HCT116 (cell line): ENCODE measurements around the gene MLX. TPM values are rescaled to one million over a fixed set of nuclear protein-coding genes. Genes with fewer than 3 reads are reported as not detected.

Source experiments
- ATAC-seq: fragments of 200-7000 bp; cut with Tn5 transposase; 2 replicates; pipeline ENCODE4 v1.9.1; 2020; ENCODE audit warnings: mild to moderate bottlenecking, moderate library complexity
- BruUV-seq: library from RNA; stranded (reverse); fragments of 400-500 nt; replicated peaks from 2 replicates; lab custom pipeline; 2021; lab: Mats Ljungman, UMichigan
- CTCF ChIA-PET: fragments of 300-600 bp; sonication (Branson Sonifier 250); formaldehyde crosslinking; loops from one replicate; lab custom pipeline; 2021; ENCODE audit warnings: antibody characterized with exemption; lab: Charles Lee
- POLR2A ChIA-PET: fragments of 300-600, 350-600 bp; sonication (Branson Sonifier 250); formaldehyde crosslinking; loops from one replicate; lab custom pipeline; 2021; ENCODE audit warnings: antibody characterized with exemption; lab: Charles Lee
- RAD21 ChIA-PET, 2 experiments: fragments of 300-600 bp; sonication (Branson Sonifier 250); formaldehyde crosslinking; loops; one replicate each; lab custom pipeline; 2023; ENCODE audit warnings: low total read pairs in 2 of 2; ENCODE audit not compliant: uncharacterized antibody in 2 of 2, unreplicated experiment in 2 of 2, low non-redundant PET in 1 of 2; lab: Charles Lee
- DNase-seq: peaks from one replicate; pipeline ENCODE4 v3.0.0-alpha.2; 2010; ENCODE audit warnings: low read depth, low spot score
- H2AFZ ChIP-seq: fragments of 200-600 bp; shearing (Covaris generic), sonication (generic); 2 replicates; pipeline ENCODE4 v1.6.1; 2017; ENCODE audit warnings: low read depth, mixed run types, mixed read lengths, antibody characterized with exemption, low read length; ENCODE audit not compliant: poor library complexity, severe bottlenecking
- H3K27ac ChIP-seq: 2 replicates; pipeline ENCODE4 v1.5.1; 2012; ENCODE audit warnings: low read depth, low read length
- H3K27me3 ChIP-seq: fragments of 200-600 bp; sonication (generic); 2 replicates; pipeline ENCODE4 v1.6.1; 2016; ENCODE audit warnings: mixed run types, low read length, mixed read lengths; ENCODE audit not compliant: insufficient read depth
- H3K36me3 ChIP-seq, 2 experiments: fragments of 200-500 bp in 1 of 2; fragments of 200-600 bp in 1 of 2; sonication (Bioruptor generic) in 1 of 2; sonication (generic) in 1 of 2; 2 replicates each; pipeline versions ENCODE4 v1.5.1 to v1.6.1; 2014 to 2016; ENCODE audit warnings: low read length in 2 of 2, inconsistent platforms in 1 of 2, mixed read lengths in 1 of 2, mixed run types in 1 of 2; ENCODE audit not compliant: insufficient read depth in 2 of 2, control insufficient read depth in 1 of 2
- H3K4me1 ChIP-seq, 2 experiments: fragments of 200-600 bp in 1 of 2; sonication (generic) in 1 of 2; 2 replicates each; pipeline versions ENCODE4 v1.5.1 to v1.6.1; 2012 to 2017; ENCODE audit warnings: low read length in 2 of 2, inconsistent platforms in 1 of 2, mild to moderate bottlenecking in 1 of 2, mixed read lengths in 1 of 2, mixed run types in 1 of 2, moderate library complexity in 1 of 2; ENCODE audit not compliant: insufficient read depth in 2 of 2, control insufficient read depth in 1 of 2
- H3K4me2 ChIP-seq: fragments of 200-600 bp; sonication (generic); 2 replicates; pipeline ENCODE4 v1.6.1; 2017; ENCODE audit warnings: mixed run types, low read length, mixed read lengths
- H3K4me3 ChIP-seq, 2 experiments: fragments of 200-600 bp in 1 of 2; sonication (generic) in 1 of 2; replicated peaks in 1 of 2; 2 replicates each; pipeline ENCODE4 v1.5.1; 2011 to 2016; ENCODE audit warnings: low read length in 2 of 2, control low read depth in 1 of 2, low read depth in 1 of 2, mild to moderate bottlenecking in 1 of 2, mixed read lengths in 1 of 2, mixed run types in 1 of 2
- H3K79me2 ChIP-seq: fragments of 200-600 bp; sonication (generic); 2 replicates; pipeline ENCODE4 v1.6.1; 2017; ENCODE audit warnings: mild to moderate bottlenecking, mixed run types, low read length, moderate library complexity, mixed read lengths; ENCODE audit not compliant: insufficient read depth
- H3K9ac ChIP-seq: fragments of 200-600 bp; sonication (generic); 2 replicates; pipeline ENCODE4 v1.6.1; 2016; ENCODE audit warnings: low read length, mixed read lengths
- H3K9me2 ChIP-seq: fragments of 200-600 bp; sonication (generic), shearing (Covaris generic); 2 replicates; pipeline ENCODE4 v1.6.1; 2017; ENCODE audit warnings: mixed run types, mild to moderate bottlenecking, moderate library complexity; ENCODE audit not compliant: insufficient read depth
- H3K9me3 ChIP-seq, 2 experiments: fragments of 200-500 bp in 1 of 2; fragments of 200-600 bp in 1 of 2; sonication (Bioruptor generic) in 1 of 2; sonication (generic) in 1 of 2; 2 replicates each; pipeline ENCODE4 v1.6.1; 2014 to 2017; ENCODE audit warnings: low read length in 2 of 2, mixed read lengths in 2 of 2, inconsistent platforms in 1 of 2, low read depth in 1 of 2, mild to moderate bottlenecking in 1 of 2, mixed run types in 1 of 2, moderate library complexity in 1 of 2; ENCODE audit not compliant: control insufficient read depth in 1 of 2, insufficient read depth in 1 of 2
- H4K20me1 ChIP-seq: fragments of 200-600 bp; sonication (generic), shearing (Covaris generic); 2 replicates; pipeline ENCODE4 v1.6.1; 2017; ENCODE audit warnings: mixed run types, mild to moderate bottlenecking, moderate library complexity; ENCODE audit not compliant: insufficient read depth
- ATF3 ChIP-seq: IDR thresholded peaks from 2 replicates; pipeline ENCODE4 v1.6.1; 2012
- CEBPB ChIP-seq: IDR thresholded peaks from 2 replicates; pipeline ENCODE4 v1.6.1; 2012; ENCODE audit warnings: low read depth
- CTCF ChIP-seq, 3 experiments: fragments of 200-600 bp in 1 of 3; sonication (generic) in 1 of 3; IDR thresholded peaks in 2 of 3; conservative IDR thresholded peaks in 1 of 3; 2 replicates each; pipeline ENCODE4 v1.5.1; 2012 to 2017; ENCODE audit warnings: low read depth in 2 of 3, low read length in 2 of 3, antibody characterized with exemption in 1 of 3, borderline replicate concordance in 1 of 3, control low read depth in 1 of 3, mild to moderate bottlenecking in 1 of 3, mixed read lengths in 1 of 3, mixed run types in 1 of 3, moderate library complexity in 1 of 3; ENCODE audit not compliant: insufficient read depth in 1 of 3
- EGR1 ChIP-seq: IDR thresholded peaks from 2 replicates; pipeline ENCODE4 v1.6.1; 2012; ENCODE audit warnings: low read depth
- ELF1 ChIP-seq: IDR thresholded peaks from 2 replicates; pipeline ENCODE4 v1.6.1; 2012; ENCODE audit warnings: low read depth, borderline replicate concordance
- EZH2 ChIP-seq: fragments of 200-600 bp; sonication (generic); IDR thresholded peaks from 2 replicates; pipeline ENCODE4 v1.6.1; 2017; ENCODE audit warnings: antibody characterized with exemption, mixed run types
- EZH2phosphoT487 ChIP-seq: fragments of 200-600 bp; IDR thresholded peaks from 2 replicates; pipeline ENCODE4 v1.6.1; 2018; ENCODE audit warnings: antibody characterized with exemption, borderline replicate concordance
- FOSL1 ChIP-seq: IDR thresholded peaks from 2 replicates; pipeline ENCODE4 v1.6.1; 2012; ENCODE audit warnings: low read depth
- JUND ChIP-seq: IDR thresholded peaks from 2 replicates; pipeline ENCODE4 v1.6.1; 2012
- MAX ChIP-seq: IDR thresholded peaks from 2 replicates; pipeline ENCODE4 v1.6.1; 2012
- POLR2A ChIP-seq: IDR thresholded peaks from 2 replicates; pipeline ENCODE4 v1.7.0; 2011; ENCODE audit warnings: borderline replicate concordance; ENCODE audit not compliant: insufficient read depth, insufficient read length; ENCODE audit errors: extremely low read depth
- POLR2AphosphoS5 ChIP-seq: IDR thresholded peaks from 2 replicates; pipeline ENCODE4 v1.6.1; 2011; ENCODE audit warnings: mild to moderate bottlenecking, low read depth, low read length, moderate library complexity
- REST ChIP-seq: IDR thresholded peaks from 2 replicates; pipeline ENCODE4 v1.6.1; 2012; ENCODE audit warnings: low read depth
- SIN3A ChIP-seq: IDR thresholded peaks from 2 replicates; pipeline ENCODE4 v1.6.1; 2012; ENCODE audit warnings: low read depth
- SP1 ChIP-seq: IDR thresholded peaks from 2 replicates; pipeline ENCODE4 v1.6.1; 2012; ENCODE audit warnings: low read depth
- ZBTB33 ChIP-seq: IDR thresholded peaks from 2 replicates; pipeline ENCODE4 v1.6.1; 2011; ENCODE audit warnings: mild to moderate bottlenecking, low read length, moderate library complexity; ENCODE audit not compliant: insufficient replicate concordance; ENCODE audit errors: extremely low read depth
- ZFX ChIP-seq: fragments of 450-650 bp; IDR thresholded peaks from 2 replicates; pipeline ENCODE4 v1.6.1; 2017
- ZNF274 ChIP-seq: fragments of 200-500 bp; sonication (Bioruptor generic); IDR thresholded peaks from 2 replicates; pipeline ENCODE4 v1.6.1; 2014; ENCODE audit warnings: mild to moderate bottlenecking, low read depth, low read length, inconsistent platforms
- intact Hi-C: fragments of 100-400 bp; cut with micrococcal nuclease; formaldehyde crosslinking; loops from 2 replicates; pipeline ENCODE4 v1.10.0; 2022
- total RNA-seq: library from RNA; stranded (reverse); gene quantifications from one replicate; pipeline ENCODE4 v1.2.1, GENCODE V29; 2021; ENCODE audit not compliant: unreplicated experiment

The MLX gene
- total RNA-seq, 1 experiment from 2014 or later = 47.9 TPM

GRCh38 chr17:42559075-42559474 lies 7.8 kb upstream of the MLX start (continued):
- TF ChIP-seq CEBPB (no peak), ZFX (no peak), MAX (no peak)
- TF ChIP-seq, all 23 proteins: peak for 0

- H4K20me1 ChIP-seq = no peaks in the 10 kb centered on the region
- ChIA-PET CTCF (no interaction called here), RAD21 (no interaction called here), POLR2A (interaction anchor here (0.7 kb wide), 1 partner anchor 210 kb away, joined by 3 read pairs; no protein-coding TSS in a partner anchor)
- DNase-seq = no peak
- peaks cover 29% of the 10 kb centered on the region for H3K79me2 ChIP-seq
- H3K9me3 ChIP-seq = no peaks in the 10 kb centered on the region
- H3K4me1 ChIP-seq = peaks cover 31 to 48% of the 10 kb centered on the region in 2 experiments
- no peaks in the 10 kb centered on the region for H3K9me2 ChIP-seq
- no peak overlapping the region for H3K27ac ChIP-seq
- intact Hi-C loops = no loop called here
- peaks cover 8 to 13% of the 10 kb centered on the region in 2 experiments; a peak in 3 of 4 replicates for H3K36me3 ChIP-seq
- no peak overlapping the region for H3K9ac ChIP-seq
- H3K4me2 ChIP-seq = no peak overlapping the region
- no peak overlapping the region for H3K4me3 ChIP-seq
- TSS peak; percentile 31 for BruUV-seq
- H2AFZ ChIP-seq = no peak overlapping the region
- no peaks in the 10 kb centered on the region for H3K27me3 ChIP-seq
- no peak for ATAC-seq
- TF ChIP-seq CEBPB (no peak), EZH2phosphoT487 (no peak), ZBTB33 (no peak), SIN3A (no peak), ZNF274 (no peak), POLR2AphosphoS5 (no peak), POLR2A (no peak), EZH2 (no peak), MAX (no peak), ATF3 (no peak), ELF1 (no peak; the same call in 1 of the 2 replicates), EGR1 (no peak), SP1 (no peak), JUND (no peak), CTCF (IDR thresholded peaks at IDR 0.05 in 2 of 3, conservative IDR thresholded peaks at IDR 0.05 in 1 of 3; ENCODE audit: borderline replicate concordance in 1 of 3, insufficient read depth in 1 of 3, low read depth in 2 of 3, low read length in 2 of 3) (no peak), REST (no peak), FOSL1 (no peak)
Observed at GRCh38 chr17:42560246-42560645, 6.7 kb upstream of the MLX start.
